ENCODE data around the gene PARL. TPM values are rescaled to one million over a fixed set of nuclear protein-coding genes. Genes with fewer than 3 reads are reported as not detected.

The PARL gene
- total and polyA plus RNA-seq, 2 of the 13 experiments (the other 11 are each of a cell fraction or from before 2014, with no cell fraction given), result 46.3 to 58.6 TPM

- TF ChIP-seq ARID5B (CRISPR knock-in tag; IDR thresholded peaks at IDR 0.05) (peak; percentile 82), MLX (CRISPR knock-in tag; IDR thresholded peaks at IDR 0.05) (no peak), ZBTB42 (CRISPR knock-in tag; IDR thresholded peaks at IDR 0.05) (no peak), ZNF614 (CRISPR knock-in tag; IDR thresholded peaks at IDR 0.05; ENCODE audit: borderline replicate concordance) (peak; percentile 89; the same call in 1 of the 2 replicates), MYPOP (CRISPR knock-in tag; IDR thresholded peaks at IDR 0.05) (peak; percentile 53; the same call in 1 of the 2 replicates), BCL6 (CRISPR knock-in tag; IDR thresholded peaks at IDR 0.05) (peak; percentile 72), ZNF337 (CRISPR knock-in tag; IDR thresholded peaks at IDR 0.05; ENCODE audit: borderline replicate concordance, low read depth) (0 out of 2 replicates have a peak, but pooled peaks have one; percentile 64), REXO4 (CRISPR knock-in tag; IDR thresholded peaks at IDR 0.05; ENCODE audit: borderline replicate concordance) (0 out of 2 replicates have a peak, but pooled peaks have one; percentile 44), ZNF850 (CRISPR knock-in tag; conservative IDR thresholded peaks at IDR 0.05) (no peak), TCF12 (IDR thresholded peaks at IDR 0.05) (no peak), TCF12 (CRISPR knock-in tag; IDR thresholded peaks at IDR 0.05) (no peak), ZC3H13 (CRISPR knock-in tag; IDR thresholded peaks at IDR 0.05) (no peak), SRSF4 (IDR thresholded peaks at IDR 0.05; ENCODE audit: low read depth, low read length, poor library complexity, severe bottlenecking) (no peak), CBFB (CRISPR knock-in tag; IDR thresholded peaks at IDR 0.05) (peak; percentile 92; the same call in 1 of the 2 replicates)
- TF ChIP-seq, protein P1, sequence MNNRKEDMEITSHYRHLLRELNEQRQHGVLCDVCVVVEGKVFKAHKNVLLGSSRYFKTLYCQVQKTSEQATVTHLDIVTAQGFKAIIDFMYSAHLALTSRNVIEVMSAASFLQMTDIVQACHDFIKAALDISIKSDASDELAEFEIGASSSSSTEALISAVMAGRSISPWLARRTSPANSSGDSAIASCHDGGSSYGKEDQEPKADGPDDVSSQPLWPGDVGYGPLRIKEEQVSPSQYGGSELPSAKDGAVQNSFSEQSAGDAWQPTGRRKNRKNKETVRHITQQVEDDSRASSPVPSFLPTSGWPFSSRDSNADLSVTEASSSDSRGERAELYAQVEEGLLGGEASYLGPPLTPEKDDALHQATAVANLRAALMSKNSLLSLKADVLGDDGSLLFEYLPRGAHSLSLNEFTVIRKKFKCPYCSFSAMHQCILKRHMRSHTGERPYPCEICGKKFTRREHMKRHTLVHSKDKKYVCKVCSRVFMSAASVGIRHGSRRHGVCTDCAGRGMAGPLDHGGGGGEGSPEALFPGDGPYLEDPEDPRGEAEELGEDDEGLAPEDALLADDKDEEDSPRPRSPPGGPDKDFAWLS (CRISPR knock-in tag; IDR thresholded peaks at IDR 0.05; ENCODE audit: borderline replicate concordance), result no peak; the same call in 1 of the 2 replicates
- TF ChIP-seq, protein P2, sequence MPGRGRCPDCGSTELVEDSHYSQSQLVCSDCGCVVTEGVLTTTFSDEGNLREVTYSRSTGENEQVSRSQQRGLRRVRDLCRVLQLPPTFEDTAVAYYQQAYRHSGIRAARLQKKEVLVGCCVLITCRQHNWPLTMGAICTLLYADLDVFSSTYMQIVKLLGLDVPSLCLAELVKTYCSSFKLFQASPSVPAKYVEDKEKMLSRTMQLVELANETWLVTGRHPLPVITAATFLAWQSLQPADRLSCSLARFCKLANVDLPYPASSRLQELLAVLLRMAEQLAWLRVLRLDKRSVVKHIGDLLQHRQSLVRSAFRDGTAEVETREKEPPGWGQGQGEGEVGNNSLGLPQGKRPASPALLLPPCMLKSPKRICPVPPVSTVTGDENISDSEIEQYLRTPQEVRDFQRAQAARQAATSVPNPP (CRISPR knock-in tag; IDR thresholded peaks at IDR 0.05), result peak; percentile 82; the same call in 1 of the 2 replicates
- TF ChIP-seq, protein P3, sequence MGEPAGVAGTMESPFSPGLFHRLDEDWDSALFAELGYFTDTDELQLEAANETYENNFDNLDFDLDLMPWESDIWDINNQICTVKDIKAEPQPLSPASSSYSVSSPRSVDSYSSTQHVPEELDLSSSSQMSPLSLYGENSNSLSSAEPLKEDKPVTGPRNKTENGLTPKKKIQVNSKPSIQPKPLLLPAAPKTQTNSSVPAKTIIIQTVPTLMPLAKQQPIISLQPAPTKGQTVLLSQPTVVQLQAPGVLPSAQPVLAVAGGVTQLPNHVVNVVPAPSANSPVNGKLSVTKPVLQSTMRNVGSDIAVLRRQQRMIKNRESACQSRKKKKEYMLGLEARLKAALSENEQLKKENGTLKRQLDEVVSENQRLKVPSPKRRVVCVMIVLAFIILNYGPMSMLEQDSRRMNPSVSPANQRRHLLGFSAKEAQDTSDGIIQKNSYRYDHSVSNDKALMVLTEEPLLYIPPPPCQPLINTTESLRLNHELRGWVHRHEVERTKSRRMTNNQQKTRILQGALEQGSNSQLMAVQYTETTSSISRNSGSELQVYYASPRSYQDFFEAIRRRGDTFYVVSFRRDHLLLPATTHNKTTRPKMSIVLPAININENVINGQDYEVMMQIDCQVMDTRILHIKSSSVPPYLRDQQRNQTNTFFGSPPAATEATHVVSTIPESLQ (CRISPR knock-in tag; conservative IDR thresholded peaks at IDR 0.05), result no peak; the same call in 1 of the 2 replicates
Measured at GRCh38 chr3:183884427-183885296, at the start of gene PARL (continued).

Measured in HepG2 (cell line).